HK-2 (cell line): ENCODE measurements around the gene RHBDF2.

Experiments
- DNase-seq: peaks from one replicate; pipeline ENCODE4 v3.0.0-alpha.2; 2018; ENCODE audit not compliant: unreplicated experiment

RHBDF2 gene

DNA sequence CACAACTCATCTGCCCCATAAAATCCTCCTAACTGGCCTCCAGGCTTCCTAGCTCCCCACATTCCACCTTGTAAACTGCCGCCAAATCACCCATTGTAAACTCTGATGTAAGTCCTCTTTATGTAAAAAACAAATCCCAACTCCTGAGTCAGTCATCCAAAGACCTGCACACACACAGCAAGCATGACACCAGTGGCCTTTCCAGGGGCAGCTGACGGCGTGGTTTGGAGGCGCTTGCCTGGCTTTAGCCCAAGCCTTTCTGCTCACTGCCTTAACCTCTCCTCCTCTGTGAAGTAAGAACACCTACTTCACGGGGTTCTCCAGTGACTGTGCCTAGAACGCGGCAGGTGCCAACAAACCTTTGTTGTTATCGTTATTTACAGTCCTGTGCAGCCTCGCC lies 62.3 kb downstream of the RHBDF2 start:
- DNase-seq: no peak

DNA sequence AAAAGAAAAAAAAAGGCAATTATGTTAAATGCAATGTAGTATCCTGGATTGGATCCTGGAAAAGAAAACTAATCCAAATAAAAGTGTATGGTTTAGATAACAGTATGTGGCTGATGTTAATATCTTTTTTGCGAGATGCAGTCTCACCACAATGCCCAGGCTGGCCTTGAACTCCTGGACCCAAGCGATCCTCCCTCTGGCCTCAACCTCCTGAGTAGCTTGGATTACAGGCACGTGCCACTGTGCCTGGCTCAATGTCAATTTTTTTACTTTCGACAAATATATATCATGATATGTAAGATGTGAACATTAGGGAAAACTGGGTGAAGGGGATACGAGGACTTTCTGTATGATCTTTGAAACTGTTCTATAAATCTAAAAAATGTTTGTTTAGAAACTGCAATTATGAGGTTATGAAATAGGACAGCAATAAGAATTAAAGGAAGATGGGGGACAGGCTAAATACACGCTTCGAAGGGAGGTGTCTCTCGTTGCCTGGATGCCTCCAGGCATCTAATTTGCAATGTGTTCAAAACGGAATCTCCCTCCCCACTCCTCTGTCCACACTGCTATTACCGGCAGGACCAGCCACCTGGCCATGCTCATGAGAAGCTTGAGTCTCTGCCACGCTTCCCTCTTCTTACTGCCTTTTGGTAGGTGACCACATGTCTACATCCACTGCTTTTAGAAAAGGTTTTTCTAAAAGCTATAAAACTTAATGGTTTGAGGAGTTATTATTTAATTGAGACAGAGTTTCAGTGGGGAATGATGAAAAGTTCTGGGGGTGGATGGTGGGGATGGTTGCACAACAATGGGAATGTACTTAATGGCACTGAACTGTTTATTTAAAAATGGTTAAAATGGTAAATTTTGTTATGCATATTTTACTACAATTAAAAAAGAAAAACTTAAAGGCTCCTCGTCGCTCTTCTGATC lies 63.5 kb downstream of the RHBDF2 start:
- no peak for DNase-seq

DNA sequence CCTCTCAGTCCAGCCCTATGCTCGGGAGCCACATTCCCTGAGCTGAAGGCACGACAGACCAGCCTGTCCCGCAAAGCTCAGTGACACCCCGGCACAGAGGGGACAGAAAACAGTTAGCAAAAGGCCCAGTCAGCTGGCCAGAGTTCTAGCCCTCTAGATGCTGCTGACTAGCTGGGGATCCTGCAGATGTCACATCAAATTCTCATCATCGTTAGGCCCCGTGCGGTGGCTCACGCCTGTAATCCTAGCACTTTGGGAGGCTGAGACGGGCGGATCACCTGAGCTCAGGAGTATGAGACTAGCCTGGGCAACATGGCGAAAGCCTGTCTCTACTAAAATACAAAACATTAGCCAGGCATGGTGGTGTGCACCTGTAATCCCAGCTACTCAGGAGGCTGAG lies 65.5 kb downstream of the RHBDF2 start:
- DNase-seq: no peak

DNA sequence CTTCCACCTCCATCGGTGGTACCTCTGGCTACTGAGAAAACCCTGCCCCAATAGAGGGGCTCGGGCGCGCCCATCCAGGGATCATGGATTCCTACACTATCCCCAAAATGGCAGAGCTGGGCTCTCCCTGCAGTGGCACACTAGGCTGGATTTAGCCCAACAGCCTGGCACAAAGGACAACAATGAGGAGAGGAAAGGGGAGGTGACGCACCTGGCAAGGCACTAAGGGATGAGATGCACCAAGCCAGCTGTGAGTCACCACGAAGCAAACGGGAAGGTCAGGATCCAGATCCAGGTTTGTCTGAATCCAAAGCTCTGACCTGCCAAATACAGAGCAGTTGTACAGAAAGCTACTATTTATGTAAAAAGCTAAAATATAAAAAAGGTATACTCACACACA lies 66.4 kb downstream of the RHBDF2 start:
- no peak for DNase-seq

DNA sequence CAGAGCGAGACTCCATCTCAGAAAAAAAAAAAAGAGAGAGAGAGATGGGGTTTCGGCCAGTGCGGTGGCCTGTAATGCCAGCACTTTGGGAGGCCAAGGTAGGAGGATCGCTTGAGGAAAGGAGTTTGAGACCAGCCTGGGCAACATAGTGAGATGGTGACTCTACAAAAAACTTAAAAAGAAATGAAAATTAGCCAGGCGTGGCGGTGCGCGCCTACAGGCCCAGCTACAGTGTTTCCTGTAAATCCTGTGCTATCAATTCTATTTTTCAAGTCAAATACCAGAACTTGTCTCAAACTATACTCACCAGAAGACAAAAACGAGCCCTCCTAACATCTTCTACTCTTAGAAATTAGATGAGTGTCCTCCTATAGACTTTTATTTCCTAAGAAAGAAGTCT lies 67.5 kb downstream of the RHBDF2 start:
- no peak for DNase-seq

DNA sequence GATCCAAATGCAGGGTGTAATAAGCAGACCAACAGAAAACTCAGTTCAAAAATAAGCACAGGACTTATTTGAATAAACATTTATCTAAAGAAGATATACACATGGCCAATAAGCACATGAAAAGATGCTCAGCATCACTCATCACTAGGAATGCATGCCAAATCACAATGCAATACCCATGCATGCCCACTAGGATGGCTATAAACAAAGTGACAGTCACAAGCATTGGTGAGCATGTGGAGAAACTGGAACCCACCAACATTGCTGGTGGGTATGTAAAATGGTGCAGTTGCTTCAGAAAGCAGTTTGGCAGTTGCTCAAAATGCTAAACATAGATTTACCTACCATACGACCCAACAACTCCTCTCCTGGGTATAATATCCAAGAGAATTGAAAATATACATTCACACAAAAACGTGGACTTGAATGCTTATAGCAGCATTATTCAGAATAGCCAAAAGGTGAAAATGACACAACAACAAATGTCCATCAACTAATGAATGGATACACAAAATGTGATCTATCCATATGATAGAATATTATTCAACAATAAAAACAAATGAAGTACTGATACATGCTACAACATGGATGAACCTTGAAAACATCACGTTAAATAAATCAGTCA lies 68.4 kb downstream of the RHBDF2 start:
- DNase-seq: no peak

DNA sequence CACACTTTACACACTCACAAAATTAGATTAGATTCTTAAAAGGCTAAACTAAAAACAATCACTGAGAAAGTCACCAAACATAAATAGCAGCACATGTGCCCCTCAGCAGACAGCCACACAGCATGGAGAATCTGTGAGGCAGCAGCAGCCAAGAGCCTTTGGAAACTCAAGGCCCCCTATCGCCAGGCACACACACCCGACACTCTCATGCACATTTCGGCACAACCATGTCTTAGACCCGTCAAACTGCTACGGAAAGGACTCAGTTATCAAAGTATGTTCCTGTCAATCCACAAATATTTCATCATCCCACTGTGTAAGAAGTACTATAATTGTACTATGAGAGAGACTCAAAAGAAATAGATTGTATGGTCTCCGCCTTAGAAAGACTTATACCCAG lies 69.2 kb downstream of the RHBDF2 start:
- DNase-seq: no peak

DNA sequence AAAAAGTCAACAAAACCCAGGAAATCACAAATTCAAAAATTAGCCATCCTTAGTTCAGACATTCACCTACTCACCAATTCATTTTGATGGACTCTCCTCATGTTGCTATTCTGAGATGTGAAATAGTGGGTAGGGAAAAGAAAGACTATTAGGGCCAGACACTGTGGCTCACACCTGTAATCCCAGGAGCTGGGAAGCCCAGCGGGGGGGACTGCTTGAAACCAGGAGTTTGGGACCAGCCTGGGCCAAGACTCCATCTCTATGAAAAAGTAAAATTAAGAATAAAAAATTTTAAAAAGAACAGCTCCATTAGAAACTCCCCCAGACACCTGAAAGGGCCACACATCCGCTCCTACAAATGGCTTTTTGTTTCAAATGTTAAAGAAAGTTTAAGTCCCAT lies 69.7 kb downstream of the RHBDF2 start:
- DNase-seq: no peak

DNA sequence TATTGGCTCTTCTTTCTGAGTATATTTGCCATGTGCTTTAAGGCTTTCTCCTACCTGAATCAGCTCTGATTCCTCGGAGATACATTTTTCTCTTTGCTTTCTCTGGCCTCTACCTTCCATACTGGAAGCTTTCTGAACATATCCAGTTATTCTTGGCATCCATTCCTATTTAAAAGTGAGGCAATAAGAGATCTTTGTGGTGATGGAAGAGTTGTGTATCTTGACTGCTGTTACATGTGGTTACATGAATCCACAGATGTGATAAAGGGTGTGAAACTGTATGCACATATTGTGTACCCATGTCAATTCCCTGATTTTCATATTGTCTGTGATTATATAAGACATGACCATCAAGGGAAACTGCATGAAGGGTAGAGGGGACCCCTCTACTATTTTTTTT lies 72.7 kb downstream of the RHBDF2 start:
- no peak for DNase-seq

DNA sequence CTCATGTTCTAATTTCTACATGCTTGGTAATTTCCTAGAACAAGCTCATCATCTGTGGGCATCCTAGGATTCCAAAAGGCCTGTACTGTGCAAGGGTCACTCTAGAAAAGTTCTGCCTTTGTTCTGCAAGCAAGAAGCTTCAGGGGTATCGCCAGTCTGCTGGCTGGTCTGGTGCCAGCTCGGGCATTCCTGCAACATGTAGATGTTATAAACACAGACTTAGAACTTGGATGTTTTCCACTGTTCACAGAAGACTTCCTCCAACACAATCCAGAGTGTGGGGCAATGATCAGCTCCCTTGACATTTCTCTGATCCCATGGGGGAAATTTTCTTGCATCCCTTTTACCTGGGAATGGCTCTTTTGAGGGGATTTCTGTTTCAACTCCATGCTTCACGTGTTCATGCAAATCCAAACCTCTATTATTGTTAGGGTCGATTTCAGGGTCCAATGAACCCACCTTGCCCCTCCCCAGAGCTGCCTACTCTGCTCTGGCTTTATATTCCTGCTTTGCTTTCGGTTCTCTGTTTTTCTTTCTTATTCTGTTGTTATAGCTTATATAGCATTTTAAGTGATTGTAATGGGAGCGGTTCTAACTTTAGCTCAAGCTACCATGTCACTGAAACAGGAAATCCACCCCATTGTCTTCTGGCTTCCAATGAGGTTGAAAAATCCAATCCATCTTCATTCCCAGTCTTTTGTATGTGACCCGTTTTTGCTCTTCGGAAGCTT lies 73.6 kb downstream of the RHBDF2 start:
- no peak for DNase-seq

DNA sequence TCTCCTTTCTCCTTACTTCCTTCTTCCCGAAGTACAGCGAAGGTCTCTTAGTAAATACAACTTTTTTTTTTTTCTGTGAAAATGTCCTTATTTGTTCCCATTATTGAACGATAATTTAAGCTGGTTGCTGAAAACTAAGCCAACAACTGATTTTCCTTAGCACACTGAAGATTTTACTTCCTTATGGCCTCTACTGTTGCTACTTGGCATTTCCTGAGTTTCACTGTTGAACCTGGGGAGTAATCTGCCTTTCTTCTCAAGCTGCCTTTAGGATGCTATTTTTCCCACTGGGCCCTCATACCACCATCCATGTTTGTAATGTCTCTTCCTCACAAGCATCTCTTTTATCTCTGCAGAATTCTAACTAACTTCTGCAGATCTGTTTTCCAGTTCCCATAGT lies 74.4 kb downstream of the RHBDF2 start:
- DNase-seq: no peak

DNA sequence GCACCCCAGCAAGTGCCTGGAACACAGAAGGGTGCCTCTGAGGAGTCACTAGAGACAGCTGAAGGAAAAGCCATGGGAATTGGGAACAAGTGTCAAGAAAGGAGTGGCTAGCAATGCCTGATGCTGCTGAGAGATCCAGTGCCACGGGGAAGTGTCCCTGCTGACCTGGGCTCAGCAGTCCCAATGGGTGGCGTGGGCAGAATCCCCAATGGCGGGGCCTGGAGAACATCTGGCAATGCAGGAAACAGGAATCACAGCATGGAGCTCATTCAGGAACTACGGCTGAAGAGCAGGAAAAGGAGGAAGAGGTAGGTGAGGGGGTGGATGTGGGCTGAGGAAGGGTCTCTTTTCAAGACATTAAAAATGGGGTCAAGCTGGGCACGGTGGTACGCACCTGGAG lies 78.4 kb downstream of the RHBDF2 start:
- no peak for DNase-seq

DNA sequence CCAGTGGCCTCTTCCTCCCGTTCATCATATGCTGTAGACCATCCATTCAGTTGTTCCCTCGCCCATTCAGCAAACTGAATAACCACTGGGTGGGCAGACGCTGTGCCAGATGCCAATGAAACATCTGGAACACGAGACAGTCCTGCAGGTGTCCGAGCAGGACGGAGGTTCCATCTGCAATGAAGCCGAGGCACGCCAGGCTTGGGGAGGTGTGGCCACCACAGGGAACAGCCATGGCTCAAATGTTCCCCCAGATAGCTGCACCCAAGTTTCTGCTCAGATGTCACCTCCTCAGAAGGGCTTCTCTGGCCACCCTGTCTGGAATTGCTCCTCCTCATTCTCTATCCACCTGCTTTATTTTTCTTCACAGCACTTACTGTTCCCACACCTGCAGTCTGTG lies 78.8 kb downstream of the RHBDF2 start:
- DNase-seq: no peak

DNA sequence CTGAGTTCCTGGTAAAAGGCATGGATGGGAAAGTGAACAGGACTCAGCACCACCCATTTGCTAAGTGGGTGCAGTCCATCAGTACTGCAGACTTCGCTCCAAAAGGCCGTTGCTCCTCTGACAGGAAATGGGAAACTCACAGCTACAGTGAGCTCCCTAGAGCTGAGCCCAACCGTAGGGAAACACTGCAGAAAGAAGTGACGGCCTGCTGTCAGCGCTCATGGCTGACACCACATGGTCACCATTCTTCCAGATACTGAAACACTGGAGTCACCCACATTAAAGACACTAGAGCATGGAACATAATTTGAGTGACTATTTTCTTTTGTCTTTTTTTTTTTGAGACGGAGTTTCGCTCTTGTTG lies 80.2 kb downstream of the RHBDF2 start:
- DNase-seq: no peak
